Tibial nerve (tissue), 3 donors: ENCODE data around the gene CSN3.

ENCODE experiments used
- CTCF ChIP-seq, 5 experiments: fragments of 200-600 bp in 3 of 5; fragments of 450-650 bp in 2 of 5; sonication (generic) in 3 of 5; IDR thresholded peaks; one replicate each; pipeline ENCODE4 v1.5.1; 2016 to 2019; ENCODE audit warnings: antibody characterized with exemption in 5 of 5, mild to moderate bottlenecking in 3 of 5, moderate library complexity in 2 of 5
- POLR2A ChIP-seq, 2 donors: fragments of 450-650 bp; IDR thresholded peaks; one replicate each; pipeline ENCODE4 v1.6.1; 2017; ENCODE audit warnings: antibody characterized with exemption in 2 of 2, mild to moderate bottlenecking in 2 of 2, moderate library complexity in 2 of 2

- TF ChIP-seq CTCF (IDR thresholded peaks at IDR 0.05) = no peak
- no peak for TF ChIP-seq POLR2A (IDR thresholded peaks at IDR 0.05)
Measured at GRCh38 chr4:70300215-70300614, 57.8 kb downstream of the CSN3 start.
